Neuronal stem cell (in vitro differentiated cells): ENCODE data around the gene GUCA1A.

Experiments
- DNase-seq: peaks from one replicate; pipeline ENCODE4 v3.0.0-alpha.2; 2013; ENCODE audit warnings: low spot score
- H2AFZ ChIP-seq: one replicate; pipeline ENCODE4 v1.6.1; 2013; ENCODE audit warnings: mild to moderate bottlenecking, low read length, inconsistent platforms
- H2AK5ac ChIP-seq: 2 replicates; pipeline ENCODE4 v1.6.1; 2013; ENCODE audit warnings: low read depth, mild to moderate bottlenecking, inconsistent platforms, low read length, moderate library complexity, mixed read lengths
- H2BK120ac ChIP-seq: 2 replicates; pipeline ENCODE4 v1.6.1; 2013; ENCODE audit warnings: low read depth, mild to moderate bottlenecking, inconsistent platforms, low read length, moderate library complexity, mixed read lengths
- H2BK12ac ChIP-seq: one replicate; pipeline ENCODE4 v1.6.1; 2013; ENCODE audit warnings: low read length, inconsistent platforms
- H2BK15ac ChIP-seq: 2 replicates; pipeline ENCODE4 v1.6.1; 2013; ENCODE audit warnings: mild to moderate bottlenecking, low read length, inconsistent platforms, mixed read lengths
- H2BK5ac ChIP-seq: one replicate; pipeline ENCODE4 v1.6.1; 2013; ENCODE audit warnings: inconsistent platforms, mild to moderate bottlenecking, low read length, moderate library complexity
- H3K14ac ChIP-seq: one replicate; pipeline ENCODE4 v1.6.1; 2013; ENCODE audit warnings: low read length, inconsistent platforms
- H3K18ac ChIP-seq: 2 replicates; pipeline ENCODE4 v1.6.1; 2013; ENCODE audit warnings: low read length, inconsistent platforms
- H3K23ac ChIP-seq: 2 replicates; pipeline ENCODE4 v1.6.1; 2013; ENCODE audit warnings: low read depth, mild to moderate bottlenecking, mixed read lengths, low read length, inconsistent platforms; ENCODE audit not compliant: poor library complexity
- H3K27ac ChIP-seq: replicated peaks from 3 replicates; pipeline ENCODE4 v1.5.1; 2013; ENCODE audit warnings: low read length, inconsistent platforms
- H3K27me3 ChIP-seq, 3 experiments: 2 replicates each; pipeline ENCODE4 v1.6.1; 2013; ENCODE audit warnings: low read length in 3 of 3, mild to moderate bottlenecking in 2 of 3, inconsistent platforms in 1 of 3, low read depth in 1 of 3, mixed read lengths in 1 of 3, moderate library complexity in 1 of 3; ENCODE audit not compliant: control insufficient read depth in 3 of 3, insufficient read depth in 3 of 3
- H3K36me3 ChIP-seq, 2 donors: replicated peaks in 1 of 2; 2 replicates each; pipeline ENCODE4 v1.6.1; 2013; ENCODE audit warnings: low read length in 2 of 2; ENCODE audit not compliant: control insufficient read depth in 2 of 2, insufficient read depth in 2 of 2
- H3K4ac ChIP-seq: 2 replicates; pipeline ENCODE4 v1.6.1; 2013; ENCODE audit warnings: inconsistent platforms, mild to moderate bottlenecking, low read length, moderate library complexity
- H3K4me1 ChIP-seq, 2 donors: 1 replicate in 1 of 2; 2 replicates in 1 of 2; pipeline ENCODE4 v1.6.1; 2013; ENCODE audit warnings: low read length in 2 of 2, low read depth in 1 of 2; ENCODE audit not compliant: control insufficient read depth in 2 of 2, insufficient read depth in 1 of 2
- H3K4me2 ChIP-seq: one replicate; pipeline ENCODE4 v1.6.1; 2013; ENCODE audit warnings: mild to moderate bottlenecking, low read length, inconsistent platforms; ENCODE audit not compliant: insufficient read depth, poor library complexity, severe bottlenecking
- H3K4me3 ChIP-seq, 2 donors: 2 replicates each; pipeline ENCODE4 v1.5.1; 2013; ENCODE audit warnings: low read length in 2 of 2, mild to moderate bottlenecking in 2 of 2, inconsistent platforms in 1 of 2, moderate library complexity in 1 of 2
- H3K79me1 ChIP-seq: one replicate; pipeline ENCODE4 v1.6.1; 2013; ENCODE audit warnings: low read depth, mild to moderate bottlenecking, inconsistent platforms, low read length, moderate library complexity
- H3K9ac ChIP-seq: one replicate; pipeline ENCODE4 v1.6.1; 2013; ENCODE audit warnings: mild to moderate bottlenecking, low read depth, low read length, inconsistent platforms; ENCODE audit not compliant: poor library complexity
- H3K9me3 ChIP-seq, 2 donors: replicated peaks in 1 of 2; 2 replicates each; pipeline versions ENCODE3 to v1.6.1; 2013; ENCODE audit warnings: low read length in 2 of 2, mild to moderate bottlenecking in 2 of 2, inconsistent platforms in 1 of 2, low read depth in 1 of 2, mixed read lengths in 1 of 2, moderate library complexity in 1 of 2; ENCODE audit not compliant: control insufficient read depth in 2 of 2, insufficient read depth in 1 of 2
- H4K8ac ChIP-seq: one replicate; pipeline ENCODE4 v1.6.1; 2013; ENCODE audit warnings: low read depth, mild to moderate bottlenecking, inconsistent platforms, low read length, moderate library complexity
- H4K91ac ChIP-seq: one replicate; pipeline ENCODE4 v1.6.1; 2013; ENCODE audit warnings: low read length, low read depth, mild to moderate bottlenecking, inconsistent platforms; ENCODE audit not compliant: poor library complexity
- WGBS, 2 donors: extraction: QIAGEN DNeasy Blood & Tissue Kit; methylation state at CpG; one replicate each; pipeline ENCODE4 v1.1.7; 2013; ENCODE audit warnings: missing lambda C conversion rate in 2 of 2, mixed read lengths in 1 of 2; ENCODE audit not compliant: insufficient read length in 2 of 2, insufficient replicate concordance in 1 of 2; ENCODE audit errors: extremely low coverage in 2 of 2; 5-methylcytosine and 5-hydroxymethylcytosine counted together

The GUCA1A gene

DNA sequence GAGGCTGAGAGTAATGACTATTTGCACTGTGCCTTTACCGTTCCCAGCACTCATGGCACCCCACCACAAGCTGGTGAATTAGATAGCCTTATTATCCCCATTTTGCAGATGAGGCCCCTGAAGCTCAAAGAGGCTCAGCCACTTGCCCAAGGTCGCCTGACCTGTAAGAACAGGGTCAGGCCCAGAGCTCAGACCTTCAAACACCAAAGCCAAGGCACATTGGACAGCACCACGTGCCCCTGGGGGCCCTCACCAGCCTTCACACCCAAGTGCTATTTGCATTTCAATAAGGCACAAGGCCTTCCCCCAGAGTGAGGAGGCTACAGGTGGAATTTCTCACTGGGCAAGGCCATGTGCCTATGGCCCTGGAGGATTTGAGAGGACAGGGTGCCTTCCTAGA is 16.5 kb upstream of the GUCA1A start:
- H3K14ac ChIP-seq: no peak overlapping the region

DNA sequence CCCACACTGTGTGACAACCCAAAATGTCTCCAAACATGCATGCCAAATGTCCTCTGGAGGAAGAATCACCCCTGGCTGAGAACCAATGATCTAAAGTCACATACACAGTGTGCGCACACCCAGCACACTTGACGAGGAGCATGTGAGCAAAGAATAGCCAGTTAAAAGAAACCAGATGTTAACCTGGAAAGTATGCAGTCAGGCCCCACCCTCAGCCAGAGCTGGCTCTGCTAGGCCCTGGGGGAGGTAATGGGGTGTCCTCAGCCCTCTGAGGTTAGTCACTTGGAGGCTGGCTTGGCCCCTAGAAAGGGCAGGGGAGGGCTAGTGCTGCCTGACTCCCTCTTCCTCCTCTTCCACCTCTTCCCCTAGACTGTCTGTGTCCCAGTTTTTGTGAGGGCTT is 15.2 kb upstream of the GUCA1A start:
- H3K14ac ChIP-seq: peak overlapping the region; percentile 28

More for the DNA sequence above, 16.5 kb upstream of the GUCA1A start:
- no peak overlapping the region for H2BK5ac ChIP-seq
- no peak for DNase-seq
- no peak overlapping the region for H2AFZ ChIP-seq
- no peak overlapping the region for H4K8ac ChIP-seq
- no peak overlapping the region for H3K23ac ChIP-seq
- H2BK12ac ChIP-seq: no peak overlapping the region
- peak overlapping the region; percentile 30 for H2BK15ac ChIP-seq
- no peak overlapping the region for H3K4me3 ChIP-seq
- H4K91ac ChIP-seq: no peak overlapping the region
- H3K79me1 ChIP-seq: no peaks in the 10 kb centered on the region
- no peak overlapping the region for H3K27ac ChIP-seq
- no CpG with 5 or more reads among the region's 3 CpGs for WGBS, 2 donors
- peak overlapping the region; percentile 15 for H2AK5ac ChIP-seq
- H3K4me2 ChIP-seq: no peak overlapping the region
- no peak overlapping the region for H3K4ac ChIP-seq
- no peaks in the 10 kb centered on the region for H3K36me3 ChIP-seq
- no peak overlapping the region for H3K9ac ChIP-seq
- peaks cover 0 to 18% of the 10 kb centered on the region in 2 donors for H3K4me1 ChIP-seq
- no peak overlapping the region for H2BK120ac ChIP-seq
- peak overlapping the region; percentile 32 for H3K18ac ChIP-seq
- no peaks in the 10 kb centered on the region for H3K9me3 ChIP-seq
- H3K27me3 ChIP-seq: peaks cover 0 to 31% (median 2%) of the 10 kb centered on the region in 3 experiments

DNA sequence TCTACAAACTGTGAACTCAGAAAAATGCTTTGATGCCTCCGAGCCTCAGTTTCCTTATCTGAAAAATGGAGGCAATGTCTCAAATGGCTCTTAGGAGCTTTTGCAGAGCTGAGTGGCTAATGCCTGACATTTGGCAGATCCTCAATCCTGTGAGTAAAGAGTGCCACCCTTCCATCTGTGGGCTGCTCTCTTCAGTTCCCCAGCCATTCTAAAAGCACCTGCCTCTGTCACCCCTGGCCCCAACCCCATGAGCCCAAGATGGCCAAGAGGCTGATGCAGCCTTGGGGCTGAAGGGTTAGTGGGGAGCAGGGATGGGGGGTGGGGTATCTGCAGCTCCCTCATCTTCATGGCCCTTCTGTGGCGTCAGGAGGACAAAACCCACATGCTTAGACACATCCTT is 14.5 kb upstream of the GUCA1A start:
- no CpG with 5 or more reads among the region's 2 CpGs for WGBS, 2 donors
- H3K27ac ChIP-seq: no peak overlapping the region
- no peak overlapping the region for H2BK5ac ChIP-seq
- H4K8ac ChIP-seq: no peak overlapping the region
- H3K4me2 ChIP-seq: no peak overlapping the region
- H2AK5ac ChIP-seq: no peak overlapping the region
- H3K4me1 ChIP-seq: peaks cover 10 to 21% of the 10 kb centered on the region in 2 donors
- H2BK120ac ChIP-seq: no peak overlapping the region
- peak overlapping the region; percentile 29 for H3K18ac ChIP-seq
- no peak overlapping the region for H4K91ac ChIP-seq
- H3K9ac ChIP-seq: no peak overlapping the region
- H2AFZ ChIP-seq: no peak overlapping the region
- H3K79me1 ChIP-seq: no peaks in the 10 kb centered on the region
- no peak for DNase-seq
- H3K4me3 ChIP-seq: no peak overlapping the region
- peaks cover 0 to 27% (median 0%) of the 10 kb centered on the region in 3 experiments for H3K27me3 ChIP-seq
- no peaks in the 10 kb centered on the region for H3K36me3 ChIP-seq
- H2BK12ac ChIP-seq: no peak overlapping the region
- no peak overlapping the region for H3K4ac ChIP-seq
- H3K14ac ChIP-seq: no peak overlapping the region
- peak overlapping the region; percentile 31 for H2BK15ac ChIP-seq
- no peak overlapping the region for H3K23ac ChIP-seq
- no peaks in the 10 kb centered on the region for H3K9me3 ChIP-seq

More for the DNA sequence above, 15.2 kb upstream of the GUCA1A start:
- Histone ChIP-seq H3K4me2 (no peak overlapping the region), H2BK120ac (peak overlapping the region; percentile 32), H3K9ac (no peak overlapping the region), H3K9me3 (no peaks in the 10 kb centered on the region), H2BK12ac (peak overlapping the region; percentile 31), H3K23ac (no peak overlapping the region), H3K27ac (no peak overlapping the region), H3K79me1 (no peaks in the 10 kb centered on the region), H3K4ac (peak overlapping the region; percentile 30), H2AK5ac (peak overlapping the region; percentile 45), H2BK5ac (no peak overlapping the region), H2BK15ac (peak overlapping the region; percentile 31), H3K4me3 (no peak overlapping the region), H3K27me3 (peaks cover 0 to 31% (median 0%) of the 10 kb centered on the region in 3 experiments), H2AFZ (no peak overlapping the region), H3K4me1 (peaks cover 7 to 21% of the 10 kb centered on the region in 2 donors), H4K8ac (no peak overlapping the region), H4K91ac (no peak overlapping the region), H3K18ac (peak overlapping the region; percentile 36), H3K36me3 (no peaks in the 10 kb centered on the region)
- no CpG with 5 or more reads among the region's 2 CpGs for WGBS, 2 donors
- no peak for DNase-seq

DNA sequence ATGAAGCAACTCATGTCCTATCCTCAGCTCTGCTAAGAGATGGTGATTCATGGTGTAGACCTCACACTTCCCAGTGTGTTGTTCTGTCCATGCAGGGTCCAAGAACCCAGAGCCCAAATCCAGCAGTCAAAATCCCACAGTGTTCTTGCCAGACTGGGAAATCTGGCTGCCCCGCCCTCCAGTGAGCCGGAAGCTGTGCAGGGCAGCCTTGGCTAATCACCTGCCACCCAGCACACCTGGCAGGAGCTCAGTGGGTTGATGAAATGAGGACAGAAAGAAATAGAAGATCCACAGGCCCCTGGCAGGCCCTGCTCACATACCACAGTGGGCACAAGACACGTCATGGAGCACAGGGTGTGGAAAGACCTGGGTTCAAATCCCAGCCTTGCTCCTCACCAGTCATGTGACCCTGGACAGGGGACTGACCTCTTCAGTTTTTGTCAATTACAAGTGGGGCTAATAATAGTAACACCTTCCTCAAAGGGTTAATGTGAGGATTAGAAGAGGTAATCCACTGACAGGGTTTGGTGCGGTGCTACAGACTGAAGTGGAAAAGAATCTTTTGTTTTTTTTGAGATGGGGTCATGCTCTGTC is 13.6 kb upstream of the GUCA1A start:
- DNase-seq: no peak
- no peak overlapping the region for H2BK12ac ChIP-seq
- no peak overlapping the region for H2AFZ ChIP-seq
- H3K27ac ChIP-seq: no peak overlapping the region
- no peak overlapping the region for H3K4me2 ChIP-seq
- H3K18ac ChIP-seq: peak overlapping the region; percentile 44
- H4K8ac ChIP-seq: no peak overlapping the region
- H3K14ac ChIP-seq: no peak overlapping the region
- H2AK5ac ChIP-seq: no peak overlapping the region
- no peaks in the 10 kb centered on the region for H3K9me3 ChIP-seq
- no peak overlapping the region for H3K4ac ChIP-seq
- no peak overlapping the region for H3K4me3 ChIP-seq
- no peak overlapping the region for H2BK120ac ChIP-seq
- no peak overlapping the region for H2BK5ac ChIP-seq
- H3K4me1 ChIP-seq: peaks cover 14 to 24% of the 10 kb centered on the region in 2 donors
- WGBS, 2 donors: no CpG with 5 or more reads among the region's 4 CpGs
- no peaks in the 10 kb centered on the region for H3K36me3 ChIP-seq
- H3K79me1 ChIP-seq: no peaks in the 10 kb centered on the region
- no peak overlapping the region for H3K23ac ChIP-seq
- peaks cover 0 to 19% (median 0%) of the 10 kb centered on the region in 3 experiments for H3K27me3 ChIP-seq
- no peak overlapping the region for H2BK15ac ChIP-seq
- H4K91ac ChIP-seq: no peak overlapping the region
- no peak overlapping the region for H3K9ac ChIP-seq
